ENCODE results near the gene SUV39H1. TPM values are rescaled to one million over a fixed set of nuclear protein-coding genes. Genes with fewer than 3 reads are reported as not detected.

The SUV39H1 gene, protein sequence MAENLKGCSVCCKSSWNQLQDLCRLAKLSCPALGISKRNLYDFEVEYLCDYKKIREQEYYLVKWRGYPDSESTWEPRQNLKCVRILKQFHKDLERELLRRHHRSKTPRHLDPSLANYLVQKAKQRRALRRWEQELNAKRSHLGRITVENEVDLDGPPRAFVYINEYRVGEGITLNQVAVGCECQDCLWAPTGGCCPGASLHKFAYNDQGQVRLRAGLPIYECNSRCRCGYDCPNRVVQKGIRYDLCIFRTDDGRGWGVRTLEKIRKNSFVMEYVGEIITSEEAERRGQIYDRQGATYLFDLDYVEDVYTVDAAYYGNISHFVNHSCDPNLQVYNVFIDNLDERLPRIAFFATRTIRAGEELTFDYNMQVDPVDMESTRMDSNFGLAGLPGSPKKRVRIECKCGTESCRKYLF
- total RNA-seq (2016; rRNA removed; fragmentation: Illumina TruSeq; extraction: Trizol) (9.9 and 10.1 TPM in 2 replicates), polyA plus RNA-seq (2011; rRNA removed) (3.2 and 5.2 TPM in 2 replicates), polyA minus RNA-seq (2011; rRNA and poly(A)+ RNA removed; ENCODE audit: low replicate concordance) (9.3 and 68.5 TPM in 2 replicates), Bru-seq, nascent RNA (percentile 51 among the genes with signal in this experiment), BruChase-seq, experiment 1, labeled RNA remaining after a 6-hour chase (percentile 52 among the genes with signal in this experiment), BruChase-seq, experiment 2, labeled RNA remaining after a 2-hour chase (percentile 54 among the genes with signal in this experiment)
- 1.2 and 1.6 TPM in 2 replicates for total RNA-seq (2016; cell fraction: cytosol; rRNA removed; fragmentation: Illumina TruSeq; extraction: Trizol; ENCODE audit: low read depth)
- total RNA-seq (2016; cell fraction: insoluble cytoplasmic fraction; rRNA removed; fragmentation: Illumina TruSeq; extraction: Trizol) = 9.2 and 10.1 TPM in 2 replicates
- total RNA-seq (2016; cell fraction: membrane; rRNA removed; fragmentation: Illumina TruSeq; extraction: Trizol) = 5.1 and 5.5 TPM in 2 replicates
- total RNA-seq (2016; cell fraction: nucleus; rRNA removed; fragmentation: Illumina TruSeq; extraction: Trizol) = 7.0 and 7.4 TPM in 2 replicates
- 2.8 and 5.0 TPM in 2 replicates for polyA plus RNA-seq (2011; cell fraction: cytosol; rRNA removed)
- polyA plus RNA-seq (2011; cell fraction: nucleus; rRNA removed) = 5.5 and 9.7 TPM in 2 replicates
- polyA plus RNA-seq (2012) = 2.7 and 4.7 TPM in 2 replicates
- 1.3 and 1.5 TPM in 2 replicates for polyA plus RNA-seq (2016; cell fraction: cytosol; fragmentation: Illumina TruSeq; extraction: Trizol; ENCODE audit: low read depth)
- 8.6 and 12.5 TPM in 2 replicates for polyA plus RNA-seq (2016; cell fraction: insoluble cytoplasmic fraction; fragmentation: Illumina TruSeq; extraction: Trizol; ENCODE audit: low read depth)
- 3.6 and 3.7 TPM in 2 replicates for polyA plus RNA-seq (2016; cell fraction: membrane; fragmentation: Illumina TruSeq; extraction: Trizol; ENCODE audit: low read depth)
- 13.6 and 14.6 TPM in 2 replicates for polyA plus RNA-seq (2016; cell fraction: nucleus; fragmentation: Illumina TruSeq; extraction: Trizol; ENCODE audit: insufficient read depth, low read depth)
- 3.1 and 5.0 TPM in 2 replicates for polyA minus RNA-seq (2011; cell fraction: cytosol; rRNA and poly(A)+ RNA removed)
- 3.9 and 4.2 TPM in 2 replicates for polyA minus RNA-seq (2011; cell fraction: nucleus; rRNA and poly(A)+ RNA removed)
- long read RNA-seq, experiment 1, transcript SUV39H1-202 (6 exons, 2,871 nt) = major isoform, 9 of 12 reads
- long read RNA-seq, experiment 1, partial matches to known transcripts = 2 of 12 reads
- long read RNA-seq, experiment 1, other reads (novel, unspliced or antisense) = 1 of 12 reads
- long read RNA-seq, experiment 2, partial matches to known transcripts = 3 of 12 reads
- long read RNA-seq, experiment 2, other reads (novel, unspliced or antisense) = 7 of 12 reads

DNA sequence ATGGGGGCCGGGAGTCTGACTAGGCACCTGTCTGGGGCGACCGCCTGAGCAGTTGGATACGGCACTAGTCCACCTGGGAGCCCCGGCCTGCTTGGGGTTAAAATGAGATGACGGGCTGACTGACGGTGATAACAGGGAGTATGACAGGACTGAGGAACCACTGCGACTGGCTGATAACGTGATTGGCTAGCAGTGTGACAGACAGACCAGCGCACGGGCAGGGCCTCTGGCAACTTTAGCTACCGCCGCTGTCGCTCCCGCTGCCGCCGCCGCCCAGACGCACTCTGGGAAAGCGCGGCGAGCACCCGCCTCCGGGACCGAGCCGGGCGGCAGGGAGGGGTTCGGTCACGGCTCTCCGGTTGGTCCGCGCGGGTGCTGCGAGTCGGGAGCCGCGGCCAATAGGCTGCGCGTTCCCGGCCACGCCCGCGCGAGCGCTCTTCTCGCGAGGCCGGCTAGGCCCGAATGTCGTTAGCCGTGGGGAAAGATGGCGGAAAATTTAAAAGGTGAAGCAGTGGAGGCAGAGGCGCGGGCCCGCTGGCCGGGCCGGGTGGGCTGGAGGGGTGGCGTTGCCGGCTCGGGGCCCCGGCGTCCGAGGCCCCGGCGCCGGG lies at the start of gene SUV39H1:
Gene SUV39H1, plus strand, starts transcription at position 434 of the 608 bp plus-strand sequence. Its CDS starts 51 bp downstream, at position 485.
- Histone ChIP-seq H4K20me1 (ENCODE audit: insufficient read depth, low read length) (no peaks in the 10 kb centered on the region), H3K27me3 (ENCODE audit: control insufficient read depth in 1 of 2, insufficient read depth in 2 of 2, low read length in 2 of 2) (no peaks in the 10 kb centered on the region), H3K27ac (ENCODE audit: extremely low read length, insufficient read depth, low read length) (peak within 1 kb of the TSS; percentile 65), H3K9me3 (ENCODE audit: low read length) (no peaks in the 10 kb centered on the region), H3K36me3 (replicated peaks in 1 of 2; ENCODE audit: control insufficient read depth in 1 of 2, insufficient read depth in 2 of 2, low read length in 2 of 2) (peaks cover 2 to 12% of the 10 kb centered on the region in 2 experiments; a peak in 3 of 5 replicates), H3K4me3 (replicated peaks in 1 of 3; ENCODE audit: insufficient read depth in 1 of 3, low read depth in 2 of 3, low read length in 3 of 3) (peak within 1 kb of the TSS; percentile 54 to 75 (median 62)), H2AFZ (ENCODE audit: low read length) (no peak within 1 kb of the TSS), H3K9ac (ENCODE audit: insufficient read depth, low read depth, low read length) (peak within 1 kb of the TSS; percentile 69), H3K4me1 (ENCODE audit: insufficient read depth, low read length) (peaks cover 17% of the 10 kb centered on the region), H3K4me2 (ENCODE audit: low read depth, low read length) (peak within 1 kb of the TSS; percentile 98), H3K79me2 (ENCODE audit: insufficient read depth, low read length) (peaks cover 5% of the 10 kb centered on the region)
- CTCF ChIA-PET (ENCODE audit: low intra/inter-chr PET ratio, low total read pairs) = no interaction called here
- POLR2A ChIA-PET = interaction anchor here (0.6 to 2.5 kb wide), 5 partner anchors 15 to 146 kb away, joined by 3 to 35 read pairs (median 11); no protein-coding TSS in a partner anchor
- no CpG with 5 or more reads among the region's 66 CpGs for WGBS (ENCODE audit: low lambda C conversion rate)
- in situ Hi-C loops (cut with HindIII; ENCODE audit: extremely low pct_ligation_motif_present, low pct_unique_long_range_greater_than_20kb) = no loop called here
- intact Hi-C loops (cut with micrococcal nuclease; ENCODE audit: unreplicated experiment) = loop anchor here (2.0 kb wide), 1 partner anchor 20 kb away; no protein-coding TSS in a partner anchor
- BruUV-seq (replicated peaks) = no TSS peak
- FAIRE-seq = peak; percentile 69
- DNase-seq (ENCODE audit: low spot score) = peak; percentile 71
- ATAC-seq = peak; percentile 94
- TF ChIP-seq MAZ (IDR thresholded peaks at IDR 0.05; ENCODE audit: borderline replicate concordance, low read depth, low read length) (no peak), MAZ (CRISPR knock-in tag; IDR thresholded peaks at IDR 0.05; ENCODE audit: low read depth) (peak; percentile 47), ZNF382 (CRISPR knock-in tag; IDR thresholded peaks at IDR 0.05; ENCODE audit: borderline replicate concordance) (no peak), BORCS8-MEF2B (CRISPR knock-in tag; IDR thresholded peaks at IDR 0.05) (peak; percentile 43; the same call in 1 of the 2 replicates), ZNF430 (CRISPR knock-in tag; IDR thresholded peaks at IDR 0.05) (0 out of 2 replicates have a peak, but pooled peaks have one; percentile 26), SATB2 (CRISPR knock-in tag; IDR thresholded peaks at IDR 0.05) (no peak), NFRKB (IDR thresholded peaks at IDR 0.05) (no peak), AGO2 (optimal IDR thresholded peaks at IDR 0.05; ENCODE audit: low read depth, low read length) (peak; percentile 62)
- TF ChIP-seq, protein P1, sequence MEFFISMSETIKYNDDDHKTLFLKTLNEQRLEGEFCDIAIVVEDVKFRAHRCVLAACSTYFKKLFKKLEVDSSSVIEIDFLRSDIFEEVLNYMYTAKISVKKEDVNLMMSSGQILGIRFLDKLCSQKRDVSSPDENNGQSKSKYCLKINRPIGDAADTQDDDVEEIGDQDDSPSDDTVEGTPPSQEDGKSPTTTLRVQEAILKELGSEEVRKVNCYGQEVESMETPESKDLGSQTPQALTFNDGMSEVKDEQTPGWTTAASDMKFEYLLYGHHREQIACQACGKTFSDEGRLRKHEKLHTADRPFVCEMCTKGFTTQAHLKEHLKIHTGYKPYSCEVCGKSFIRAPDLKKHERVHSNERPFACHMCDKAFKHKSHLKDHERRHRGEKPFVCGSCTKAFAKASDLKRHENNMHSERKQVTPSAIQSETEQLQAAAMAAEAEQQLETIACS (CRISPR knock-in tag; IDR thresholded peaks at IDR 0.05) = peak; percentile 28; the same call in 1 of the 2 replicates
- TF ChIP-seq, protein P2, sequence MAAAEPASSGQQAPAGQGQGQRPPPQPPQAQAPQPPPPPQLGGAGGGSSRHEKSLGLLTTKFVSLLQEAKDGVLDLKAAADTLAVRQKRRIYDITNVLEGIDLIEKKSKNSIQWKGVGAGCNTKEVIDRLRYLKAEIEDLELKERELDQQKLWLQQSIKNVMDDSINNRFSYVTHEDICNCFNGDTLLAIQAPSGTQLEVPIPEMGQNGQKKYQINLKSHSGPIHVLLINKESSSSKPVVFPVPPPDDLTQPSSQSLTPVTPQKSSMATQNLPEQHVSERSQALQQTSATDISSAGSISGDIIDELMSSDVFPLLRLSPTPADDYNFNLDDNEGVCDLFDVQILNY (CRISPR knock-in tag; conservative IDR thresholded peaks at IDR 0.05) = peak; percentile 84
